Measurements from ENCODE around the gene PLD4. TPM values are rescaled to one million over a fixed set of nuclear protein-coding genes. Genes with fewer than 3 reads are reported as not detected.

The PLD4 gene
- not detected in 2 replicates for total RNA-seq

GRCh38 chr14:104924421-104925213, at the start of gene PLD4:
PLD4 (plus strand) TSS chr14:104924879; CDS start chr14:104927141, 2,262 bp downstream.

GRCh38 chr14:104977681-104978653, 53.3 kb downstream of the PLD4 start, which contains the start of gene AHNAK2:
AHNAK2 (minus strand) TSS chr14:104978374; CDS start chr14:104978237, 137 bp downstream.

Other genes starting within 250 kb of the PLD4 start
- 48.4 and 54.0 TPM in 2 replicates for gene INF2, start 235.3 kb upstream of the PLD4 start, total RNA-seq
- gene ADSS1, start 200.7 kb upstream of the PLD4 start, total RNA-seq, result 1.3 and 2.7 TPM in 2 replicates
- 262 and 277 TPM in 2 replicates for gene SIVA1, start 171.7 kb upstream of the PLD4 start, total RNA-seq
- 154 and 157 TPM in 2 replicates for gene AKT1, start 129.1 kb upstream of the PLD4 start, total RNA-seq
- 2.5 and 3.6 TPM in 2 replicates for gene ZBTB42, start 123.8 kb upstream of the PLD4 start, total RNA-seq
- gene CEP170B, start 59.6 kb upstream of the PLD4 start, total RNA-seq, result 11.6 and 11.9 TPM in 2 replicates
- 10.6 and 10.9 TPM in 2 replicates for gene AHNAK2, start 53.5 kb downstream of the PLD4 start, total RNA-seq
- 4.5 and 6.4 TPM in 2 replicates for gene CLBA1, start 60.9 kb downstream of the PLD4 start, total RNA-seq
- 38.5 and 38.7 TPM in 2 replicates for gene CDCA4, start 96.2 kb downstream of the PLD4 start, total RNA-seq
- gene GPR132, start 140.6 kb downstream of the PLD4 start, total RNA-seq, result not detected in 2 replicates
- 0.30 and 0.50 TPM in 2 replicates for gene JAG2, start 243.9 kb downstream of the PLD4 start, total RNA-seq